Mesodermal cell (in vitro differentiated cells): ENCODE results near the gene CSTB.

ENCODE experiments used
- H3K27ac ChIP-seq: 2 replicates; pipeline ENCODE4 v1.7.0; 2013; ENCODE audit warnings: mild to moderate bottlenecking, low read depth, low read length, moderate library complexity; ENCODE audit not compliant: severe bottlenecking
- H3K36me3 ChIP-seq: 2 replicates; pipeline ENCODE4 v1.7.1; 2013; ENCODE audit warnings: mild to moderate bottlenecking, low read length, moderate library complexity; ENCODE audit not compliant: control insufficient read depth, insufficient read depth
- H3K4me1 ChIP-seq: one replicate; pipeline ENCODE4 v1.7.1; 2013; ENCODE audit warnings: mild to moderate bottlenecking, low read length; ENCODE audit not compliant: insufficient read depth, control insufficient read depth, poor library complexity, severe bottlenecking
- H3K4me3 ChIP-seq: 2 replicates; pipeline ENCODE4 v1.7.0; 2013; ENCODE audit warnings: low read length, control low read depth, mild to moderate bottlenecking; ENCODE audit not compliant: insufficient read depth, poor library complexity, severe bottlenecking; ENCODE audit errors: extremely low read depth
- H3K9me3 ChIP-seq: 2 replicates; pipeline ENCODE4 v1.7.1; 2013; ENCODE audit warnings: mild to moderate bottlenecking, low read length, moderate library complexity; ENCODE audit not compliant: control insufficient read depth
- WGBS, 2 experiments: methylation state at CpG; one replicate each; pipeline ENCODE4 v1.1.5; 2013; ENCODE audit warnings: missing lambda C conversion rate in 2 of 2; ENCODE audit not compliant: insufficient coverage in 2 of 2; 5-methylcytosine and 5-hydroxymethylcytosine counted together

The CSTB gene

GRCh38 chr21:43800124-43800523 is 24.0 kb upstream of the CSTB start:
- peaks cover 84% of the 10 kb centered on the region for H3K36me3 ChIP-seq
- no peaks in the 10 kb centered on the region for H3K4me1 ChIP-seq
- H3K9me3 ChIP-seq: no peaks in the 10 kb centered on the region
- no peak overlapping the region for H3K27ac ChIP-seq
- 96 to 99% methylated on average over 13 to 16 of the region's 17 CpGs for WGBS, 2 experiments
- H3K4me3 ChIP-seq: no peak overlapping the region

GRCh38 chr21:43799301-43799840 is 23.3 kb upstream of the CSTB start:
- Histone ChIP-seq H3K4me1 (no peaks in the 10 kb centered on the region), H3K36me3 (peaks cover 91% of the 10 kb centered on the region), H3K27ac (no peak overlapping the region), H3K9me3 (no peaks in the 10 kb centered on the region), H3K4me3 (no peak overlapping the region)
- WGBS, 2 experiments: 96% methylated on average over 19 of the region's 19 CpGs

- no peak overlapping the region for H3K27ac ChIP-seq
- WGBS, 2 experiments: 92 to 96% methylated on average over 23 to 30 of the region's 30 CpGs
- H3K4me3 ChIP-seq: no peak overlapping the region
- H3K36me3 ChIP-seq: peaks cover 99% of the 10 kb centered on the region
- H3K4me1 ChIP-seq: no peaks in the 10 kb centered on the region
- H3K9me3 ChIP-seq: no peaks in the 10 kb centered on the region
Observed at GRCh38 chr21:43797925-43798715, 22.0 kb upstream of the CSTB start.

- H3K9me3 ChIP-seq: no peaks in the 10 kb centered on the region
- no peak overlapping the region for H3K27ac ChIP-seq
- WGBS, 2 experiments: 92 to 94% methylated on average over 13 to 18 of the region's 19 CpGs
- no peak overlapping the region for H3K4me3 ChIP-seq
- H3K36me3 ChIP-seq: peaks cover 99% of the 10 kb centered on the region
- H3K4me1 ChIP-seq: no peaks in the 10 kb centered on the region
Observed at GRCh38 chr21:43797415-43797814, 21.3 kb upstream of the CSTB start.

- Histone ChIP-seq H3K4me3 (no peak overlapping the region), H3K9me3 (no peaks in the 10 kb centered on the region), H3K36me3 (peaks cover 90% of the 10 kb centered on the region), H3K27ac (no peak overlapping the region), H3K4me1 (peaks cover 5% of the 10 kb centered on the region)
- 91 to 97% methylated on average over 14 of the region's 14 CpGs for WGBS, 2 experiments
Observed at GRCh38 chr21:43794857-43795256, 18.7 kb upstream of the CSTB start.

DNA sequence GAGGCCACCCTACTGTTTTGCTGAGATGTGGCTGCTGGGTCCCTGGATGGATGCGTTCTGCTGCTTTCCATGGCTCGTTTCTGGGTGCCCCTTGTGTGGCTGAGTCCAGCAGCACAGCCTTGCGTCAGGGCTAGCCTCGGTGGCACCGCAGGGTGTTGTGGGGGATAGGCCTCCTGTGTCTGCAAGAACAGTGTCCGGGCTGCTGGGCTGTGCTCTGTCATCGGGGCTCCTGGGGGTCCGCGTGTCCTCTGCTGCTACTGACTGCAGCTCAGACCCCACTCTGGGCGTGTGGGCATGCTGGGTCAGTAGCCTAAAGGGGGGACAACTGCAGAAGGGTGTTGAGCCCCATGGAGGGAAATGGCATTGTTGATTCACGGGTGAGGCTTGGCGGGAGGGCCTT is 18.2 kb upstream of the CSTB start:
- 89 to 93% methylated on average over 11 to 12 of the region's 12 CpGs for WGBS, 2 experiments
- peaks cover 84% of the 10 kb centered on the region for H3K36me3 ChIP-seq

DNA sequence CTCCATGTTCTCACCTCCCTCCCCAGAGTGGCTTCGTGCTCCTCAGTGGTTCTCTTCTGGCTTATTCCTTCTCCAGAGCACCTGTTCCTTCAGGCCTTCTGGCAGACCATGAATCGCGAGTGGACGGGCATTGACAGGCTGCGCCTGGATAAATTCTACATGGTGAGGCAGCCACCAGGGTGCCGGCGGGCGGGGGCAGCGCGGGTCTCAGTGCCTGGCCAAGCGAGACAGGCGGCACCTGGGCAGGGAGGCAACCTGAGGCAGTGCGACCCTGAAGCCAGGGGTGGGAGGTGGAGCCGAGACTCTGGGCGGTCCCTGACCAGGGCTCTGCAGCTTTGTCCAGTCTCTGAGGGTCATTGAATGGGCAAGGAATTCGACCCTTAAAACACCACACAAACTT is 17.1 kb upstream of the CSTB start:
- Histone ChIP-seq H3K4me3 (no peak overlapping the region), H3K36me3 (peaks cover 74% of the 10 kb centered on the region), H3K27ac (no peak overlapping the region), H3K9me3 (no peaks in the 10 kb centered on the region), H3K4me1 (peaks cover 5% of the 10 kb centered on the region)
- WGBS, 2 experiments: 97 to 99% methylated on average over 12 to 16 of the region's 16 CpGs

More for the DNA sequence above, 18.2 kb upstream of the CSTB start:
- Histone ChIP-seq H3K4me3 (no peak overlapping the region), H3K4me1 (peaks cover 5% of the 10 kb centered on the region), H3K27ac (no peak overlapping the region), H3K9me3 (no peaks in the 10 kb centered on the region)

DNA sequence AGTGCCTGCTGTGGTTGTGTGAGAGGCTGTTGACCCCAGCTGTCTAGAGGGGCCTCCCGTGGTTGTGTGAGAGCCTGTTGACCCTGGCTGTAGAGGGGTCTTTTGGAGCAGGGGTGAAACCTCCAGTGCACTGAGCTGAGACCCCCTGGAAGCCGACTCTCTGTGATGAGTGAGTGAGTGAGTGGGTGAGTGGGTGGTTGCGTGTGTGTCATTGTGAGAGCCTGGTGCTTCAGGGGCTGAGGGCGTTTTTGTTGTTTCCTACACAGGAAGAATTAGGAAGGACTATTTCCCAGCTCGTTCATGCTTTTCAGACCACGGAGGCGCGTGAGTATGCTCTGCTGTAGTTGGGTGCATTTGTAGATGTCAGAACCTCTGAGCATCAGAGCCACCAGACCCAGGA is 16.3 kb upstream of the CSTB start:
- H3K36me3 ChIP-seq: peaks cover 65% of the 10 kb centered on the region

DNA sequence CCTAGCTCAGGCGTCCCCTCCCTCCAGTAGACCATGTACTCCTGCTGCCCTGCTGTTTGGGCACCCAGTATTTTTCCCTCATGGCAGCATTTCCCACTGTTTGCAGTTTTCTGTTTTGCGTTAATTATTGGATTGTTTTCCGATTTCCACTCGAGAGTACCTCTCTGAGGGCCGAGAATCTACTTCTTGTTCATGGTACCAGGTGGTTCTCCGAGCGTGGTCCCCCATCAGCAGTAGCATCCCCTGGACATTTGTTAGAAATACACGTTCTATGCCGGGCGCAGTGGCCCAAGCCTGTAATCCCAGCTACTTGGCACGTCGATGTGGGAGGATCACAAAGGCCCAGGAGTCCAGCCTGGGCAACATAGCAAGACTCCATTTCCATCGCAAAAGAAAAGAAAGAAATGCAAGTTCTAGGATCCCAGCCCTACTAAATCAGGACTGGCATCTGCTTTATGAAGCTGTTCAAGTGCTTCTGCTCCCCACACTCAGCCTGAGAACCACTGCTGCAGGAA is 14.0 kb upstream of the CSTB start:
- no peaks in the 10 kb centered on the region for H3K9me3 ChIP-seq
- H3K36me3 ChIP-seq: peaks cover 43% of the 10 kb centered on the region
- 20 to 22% methylated on average over 12 to 13 of the region's 13 CpGs for WGBS, 2 experiments
- peak overlapping the region; percentile 93 for H3K4me3 ChIP-seq
- peak overlapping the region; percentile 77 for H3K27ac ChIP-seq
- peaks cover 5% of the 10 kb centered on the region for H3K4me1 ChIP-seq

More for the DNA sequence above, 16.3 kb upstream of the CSTB start:
- Histone ChIP-seq H3K4me3 (no peak overlapping the region), H3K4me1 (peaks cover 5% of the 10 kb centered on the region), H3K9me3 (no peaks in the 10 kb centered on the region), H3K27ac (no peak overlapping the region)
- 95 to 99% methylated on average over 8 of the region's 8 CpGs for WGBS, 2 experiments

- WGBS, 2 experiments: 0% methylated on average over 62 to 68 of the region's 83 CpGs
- no peaks in the 10 kb centered on the region for H3K9me3 ChIP-seq
- H3K36me3 ChIP-seq: peaks cover 36% of the 10 kb centered on the region
- peak within 1 kb of the TSS; percentile 77 for H3K27ac ChIP-seq
- H3K4me3 ChIP-seq: peak within 1 kb of the TSS; percentile 93
- peaks cover 5% of the 10 kb centered on the region for H3K4me1 ChIP-seq
Observed at GRCh38 chr21:43789276-43790009, 13.3 kb upstream of the CSTB start, which contains the start of gene RRP1. Gene RRP1, plus strand, starts transcription at chr21:43789577. Its CDS starts 53 bp downstream, at chr21:43789630.
